ENCODE data around the gene WDR88. TPM values are rescaled to one million over a fixed set of nuclear protein-coding genes. Genes with fewer than 3 reads are reported as not detected.
A peak's percentile ranks its signal among the peaks of the same experiment; 100 is the strongest.

Gene WDR88
- total and polyA plus RNA-seq, 2 of the 13 experiments (the other 11 are each of a cell fraction or from before 2014, with no cell fraction given): not detected

DNA sequence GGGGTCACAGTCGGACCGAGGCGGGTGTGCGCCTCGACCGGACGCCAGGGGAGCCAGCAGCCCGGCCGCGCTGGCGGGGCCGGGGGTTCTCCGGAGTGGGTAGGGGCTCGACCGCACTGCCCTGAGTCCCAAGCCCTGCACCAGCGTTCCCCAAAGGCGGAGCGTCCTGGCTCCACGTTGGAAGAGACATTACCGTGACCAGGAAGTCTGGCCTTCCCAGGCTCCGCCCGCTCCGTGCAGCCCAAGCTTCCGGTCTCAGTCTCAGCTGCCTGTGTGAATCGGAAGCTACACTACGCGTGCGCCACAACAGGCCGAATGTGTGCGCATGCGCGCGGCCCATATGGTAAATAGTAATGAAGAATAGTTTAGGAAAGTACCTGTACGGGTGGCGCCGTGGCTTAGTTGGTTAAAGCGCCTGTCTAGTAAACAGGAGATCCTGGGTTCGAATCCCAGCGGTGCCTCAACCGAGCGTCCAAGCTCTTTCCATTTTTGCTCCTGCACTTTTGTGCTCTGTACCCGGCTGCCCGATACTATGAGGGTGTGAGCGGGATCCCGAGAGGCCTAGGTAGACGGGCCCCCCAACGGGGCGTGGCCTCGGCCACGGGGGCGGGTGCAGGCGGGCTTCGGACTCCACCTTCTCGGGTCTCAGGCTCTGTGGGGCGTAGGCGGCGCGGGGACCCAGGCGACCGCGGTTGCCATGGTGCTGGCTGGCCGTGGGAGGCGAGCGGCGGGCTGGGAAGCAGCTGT is 44.9 kb downstream of the WDR88 start (continued):
- TF ChIP-seq DRAP1 (CRISPR knock-in tag; IDR thresholded peaks at IDR 0.05) (peak; percentile 77; the same call in 1 of the 2 replicates), YEATS4 (CRISPR knock-in tag; IDR thresholded peaks at IDR 0.05; ENCODE audit: borderline replicate concordance) (peak; percentile 87), NCOA1 (CRISPR knock-in tag; IDR thresholded peaks at IDR 0.05) (peak; percentile 95; the same call in 1 of the 2 replicates), POLR2G (IDR thresholded peaks at IDR 0.05; ENCODE audit: low read depth, low read length) (peak; percentile 98), ATF7 (IDR thresholded peaks at IDR 0.05) (no peak), ATF7 (CRISPR knock-in tag; IDR thresholded peaks at IDR 0.05) (0 out of 2 replicates have a peak, but pooled peaks have one; percentile 15), ZNF7 (CRISPR knock-in tag; IDR thresholded peaks at IDR 0.05) (peak; percentile 78), ZNF510 (CRISPR knock-in tag; IDR thresholded peaks at IDR 0.05; ENCODE audit: low read depth) (peak; percentile 43; the same call in 1 of the 2 replicates)
- TF ChIP-seq, protein P1, sequence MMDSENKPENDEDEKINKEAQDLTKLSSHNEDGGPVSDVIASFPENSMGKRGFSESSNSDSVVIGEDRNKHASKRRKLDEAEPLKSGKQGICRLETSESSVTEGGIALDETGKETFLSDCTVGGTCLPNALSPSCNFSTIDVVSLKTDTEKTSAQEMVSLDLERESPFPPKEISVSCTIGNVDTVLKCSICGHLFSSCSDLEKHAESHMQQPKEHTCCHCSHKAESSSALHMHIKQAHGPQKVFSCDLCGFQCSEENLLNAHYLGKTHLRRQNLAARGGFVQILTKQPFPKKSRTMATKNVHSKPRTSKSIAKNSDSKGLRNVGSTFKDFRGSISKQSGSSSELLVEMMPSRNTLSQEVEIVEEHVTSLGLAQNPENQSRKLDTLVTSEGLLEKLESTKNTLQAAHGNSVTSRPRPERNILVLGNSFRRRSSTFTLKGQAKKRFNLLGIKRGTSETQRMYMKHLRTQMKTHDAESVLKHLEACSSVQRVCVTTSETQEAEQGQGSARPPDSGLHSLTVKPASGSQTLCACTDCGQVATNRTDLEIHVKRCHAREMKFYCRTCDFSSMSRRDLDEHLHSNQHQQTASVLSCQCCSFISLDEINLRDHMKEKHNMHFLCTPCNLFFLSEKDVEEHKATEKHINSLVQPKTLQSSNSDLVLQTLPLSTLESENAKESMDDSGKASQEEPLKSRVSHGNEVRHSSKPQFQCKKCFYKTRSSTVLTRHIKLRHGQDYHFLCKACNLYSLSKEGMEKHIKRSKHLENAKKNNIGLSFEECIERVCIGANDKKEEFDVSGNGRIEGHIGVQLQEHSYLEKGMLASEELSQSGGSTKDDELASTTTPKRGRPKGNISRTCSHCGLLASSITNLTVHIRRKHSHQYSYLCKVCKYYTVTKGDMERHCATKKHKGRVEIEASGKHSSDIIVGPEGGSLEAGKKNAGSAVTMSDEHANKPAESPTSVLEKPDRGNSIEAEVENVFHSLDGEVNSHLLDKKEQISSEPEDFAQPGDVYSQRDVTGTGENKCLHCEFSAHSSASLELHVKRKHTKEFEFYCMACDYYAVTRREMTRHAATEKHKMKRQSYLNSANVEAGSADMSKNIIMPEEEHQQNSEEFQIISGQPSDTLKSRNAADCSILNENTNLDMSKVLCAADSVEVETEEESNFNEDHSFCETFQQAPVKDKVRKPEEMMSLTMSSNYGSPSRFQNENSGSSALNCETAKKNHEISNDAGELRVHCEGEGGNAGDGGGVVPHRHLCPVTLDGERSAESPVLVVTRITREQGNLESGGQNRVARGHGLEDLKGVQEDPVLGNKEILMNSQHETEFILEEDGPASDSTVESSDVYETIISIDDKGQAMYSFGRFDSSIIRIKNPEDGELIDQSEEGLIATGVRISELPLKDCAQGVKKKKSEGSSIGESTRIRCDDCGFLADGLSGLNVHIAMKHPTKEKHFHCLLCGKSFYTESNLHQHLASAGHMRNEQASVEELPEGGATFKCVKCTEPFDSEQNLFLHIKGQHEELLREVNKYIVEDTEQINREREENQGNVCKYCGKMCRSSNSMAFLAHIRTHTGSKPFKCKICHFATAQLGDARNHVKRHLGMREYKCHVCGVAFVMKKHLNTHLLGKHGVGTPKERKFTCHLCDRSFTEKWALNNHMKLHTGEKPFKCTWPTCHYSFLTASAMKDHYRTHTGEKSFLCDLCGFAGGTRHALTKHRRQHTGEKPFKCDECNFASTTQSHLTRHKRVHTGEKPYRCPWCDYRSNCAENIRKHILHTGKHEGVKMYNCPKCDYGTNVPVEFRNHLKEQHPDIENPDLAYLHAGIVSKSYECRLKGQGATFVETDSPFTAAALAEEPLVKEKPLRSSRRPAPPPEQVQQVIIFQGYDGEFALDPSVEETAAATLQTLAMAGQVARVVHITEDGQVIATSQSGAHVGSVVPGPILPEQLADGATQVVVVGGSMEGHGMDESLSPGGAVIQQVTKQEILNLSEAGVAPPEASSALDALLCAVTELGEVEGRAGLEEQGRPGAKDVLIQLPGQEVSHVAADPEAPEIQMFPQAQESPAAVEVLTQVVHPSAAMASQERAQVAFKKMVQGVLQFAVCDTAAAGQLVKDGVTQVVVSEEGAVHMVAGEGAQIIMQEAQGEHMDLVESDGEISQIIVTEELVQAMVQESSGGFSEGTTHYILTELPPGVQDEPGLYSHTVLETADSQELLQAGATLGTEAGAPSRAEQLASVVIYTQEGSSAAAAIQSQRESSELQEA (CRISPR knock-in tag; IDR thresholded peaks at IDR 0.05; ENCODE audit: not compliant biosample characterization): peak; percentile 85
- TF ChIP-seq, protein P2, sequence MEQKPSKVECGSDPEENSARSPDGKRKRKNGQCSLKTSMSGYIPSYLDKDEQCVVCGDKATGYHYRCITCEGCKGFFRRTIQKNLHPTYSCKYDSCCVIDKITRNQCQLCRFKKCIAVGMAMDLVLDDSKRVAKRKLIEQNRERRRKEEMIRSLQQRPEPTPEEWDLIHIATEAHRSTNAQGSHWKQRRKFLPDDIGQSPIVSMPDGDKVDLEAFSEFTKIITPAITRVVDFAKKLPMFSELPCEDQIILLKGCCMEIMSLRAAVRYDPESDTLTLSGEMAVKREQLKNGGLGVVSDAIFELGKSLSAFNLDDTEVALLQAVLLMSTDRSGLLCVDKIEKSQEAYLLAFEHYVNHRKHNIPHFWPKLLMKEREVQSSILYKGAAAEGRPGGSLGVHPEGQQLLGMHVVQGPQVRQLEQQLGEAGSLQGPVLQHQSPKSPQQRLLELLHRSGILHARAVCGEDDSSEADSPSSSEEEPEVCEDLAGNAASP (CRISPR knock-in tag; IDR thresholded peaks at IDR 0.05; ENCODE audit: borderline replicate concordance): peak; percentile 38; the same call in 1 of the 2 replicates
- TF ChIP-seq, protein P3, sequence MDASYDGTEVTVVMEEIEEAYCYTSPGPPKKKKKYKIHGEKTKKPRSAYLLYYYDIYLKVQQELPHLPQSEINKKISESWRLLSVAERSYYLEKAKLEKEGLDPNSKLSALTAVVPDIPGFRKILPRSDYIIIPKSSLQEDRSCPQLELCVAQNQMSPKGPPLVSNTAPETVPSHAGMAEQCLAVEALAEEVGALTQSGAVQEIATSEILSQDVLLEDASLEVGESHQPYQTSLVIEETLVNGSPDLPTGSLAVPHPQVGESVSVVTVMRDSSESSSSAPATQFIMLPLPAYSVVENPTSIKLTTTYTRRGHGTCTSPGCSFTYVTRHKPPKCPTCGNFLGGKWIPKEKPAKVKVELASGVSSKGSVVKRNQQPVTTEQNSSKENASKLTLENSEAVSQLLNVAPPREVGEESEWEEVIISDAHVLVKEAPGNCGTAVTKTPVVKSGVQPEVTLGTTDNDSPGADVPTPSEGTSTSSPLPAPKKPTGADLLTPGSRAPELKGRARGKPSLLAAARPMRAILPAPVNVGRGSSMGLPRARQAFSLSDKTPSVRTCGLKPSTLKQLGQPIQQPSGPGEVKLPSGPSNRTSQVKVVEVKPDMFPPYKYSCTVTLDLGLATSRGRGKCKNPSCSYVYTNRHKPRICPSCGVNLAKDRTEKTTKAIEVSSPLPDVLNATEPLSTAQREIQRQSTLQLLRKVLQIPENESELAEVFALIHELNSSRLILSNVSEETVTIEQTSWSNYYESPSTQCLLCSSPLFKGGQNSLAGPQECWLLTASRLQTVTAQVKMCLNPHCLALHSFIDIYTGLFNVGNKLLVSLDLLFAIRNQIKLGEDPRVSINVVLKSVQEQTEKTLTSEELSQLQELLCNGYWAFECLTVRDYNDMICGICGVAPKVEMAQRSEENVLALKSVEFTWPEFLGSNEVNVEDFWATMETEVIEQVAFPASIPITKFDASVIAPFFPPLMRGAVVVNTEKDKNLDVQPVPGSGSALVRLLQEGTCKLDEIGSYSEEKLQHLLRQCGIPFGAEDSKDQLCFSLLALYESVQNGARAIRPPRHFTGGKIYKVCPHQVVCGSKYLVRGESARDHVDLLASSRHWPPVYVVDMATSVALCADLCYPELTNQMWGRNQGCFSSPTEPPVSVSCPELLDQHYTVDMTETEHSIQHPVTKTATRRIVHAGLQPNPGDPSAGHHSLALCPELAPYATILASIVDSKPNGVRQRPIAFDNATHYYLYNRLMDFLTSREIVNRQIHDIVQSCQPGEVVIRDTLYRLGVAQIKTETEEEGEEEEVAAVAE (CRISPR knock-in tag; IDR thresholded peaks at IDR 0.05; ENCODE audit: borderline replicate concordance): peak; percentile 76
